GM10248 (cell line): Measurements from ENCODE around the gene VWA5B1.
A peak's percentile ranks its signal among the peaks of the same experiment; 100 is the strongest.

Source experiments
- CTCF ChIA-PET: fragments of 300-600 bp; sonication (Branson Sonifier 250); formaldehyde crosslinking; extraction: SDS; loops from one replicate; lab custom pipeline; 2021; ENCODE audit warnings: antibody characterized with exemption; lab: Yijun Ruan, JAX
- POLR2A ChIA-PET: fragments of 350-650 bp; sonication (Branson Sonifier 250); formaldehyde crosslinking; extraction: SDS; loops from one replicate; lab custom pipeline; 2020; ENCODE audit warnings: antibody characterized with exemption; lab: Yijun Ruan, JAX
- DNase-seq: peaks from one replicate; pipeline ENCODE4 v3.0.0; 2012; ENCODE audit errors: extremely low spot score
- TF ChIP-seq, protein P1 (sequence below): IDR thresholded peaks from 2 replicates; pipeline ENCODE4 v1.5.1; 2012; ENCODE audit warnings: mild to moderate bottlenecking, low read depth; ENCODE audit errors: extremely low read depth, missing control alignments, control extremely low read depth

The VWA5B1 gene

DNA sequence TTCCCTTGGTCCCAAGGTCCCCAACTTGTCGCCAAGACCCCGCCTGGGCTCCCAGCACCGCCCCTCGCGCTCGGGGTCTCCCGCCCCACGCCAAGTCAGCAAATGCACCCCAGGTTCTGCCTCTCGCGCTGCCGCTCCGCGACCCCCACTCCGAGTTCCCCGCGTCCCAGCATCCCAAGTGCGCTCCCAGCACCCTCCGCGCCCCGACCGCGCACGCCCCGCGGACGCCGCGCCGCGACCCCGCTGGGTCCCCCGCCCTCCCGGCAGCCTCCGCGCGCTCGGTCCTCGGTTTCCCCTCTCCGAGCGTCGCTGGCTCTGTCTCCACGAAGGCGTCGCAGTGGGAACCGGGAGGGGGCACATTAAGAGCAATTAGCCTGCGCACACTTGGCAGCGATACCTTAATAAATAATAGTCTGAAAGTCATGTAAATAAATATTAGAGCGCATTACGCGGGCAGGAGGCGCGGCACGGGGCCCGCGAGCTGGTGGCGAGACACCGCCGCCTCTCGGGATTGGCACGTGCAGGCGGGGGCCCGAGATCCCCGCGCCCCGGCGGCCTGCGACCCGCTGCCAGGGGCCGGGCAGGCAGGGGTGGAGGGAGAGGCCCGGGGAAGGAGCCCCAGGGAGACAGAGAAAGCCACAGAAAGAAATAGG lies 75.9 kb downstream of the VWA5B1 start:
- CTCF ChIA-PET = no interaction called here
- POLR2A ChIA-PET = no interaction called here
- DNase-seq = no peak
- TF ChIP-seq, protein P1, sequence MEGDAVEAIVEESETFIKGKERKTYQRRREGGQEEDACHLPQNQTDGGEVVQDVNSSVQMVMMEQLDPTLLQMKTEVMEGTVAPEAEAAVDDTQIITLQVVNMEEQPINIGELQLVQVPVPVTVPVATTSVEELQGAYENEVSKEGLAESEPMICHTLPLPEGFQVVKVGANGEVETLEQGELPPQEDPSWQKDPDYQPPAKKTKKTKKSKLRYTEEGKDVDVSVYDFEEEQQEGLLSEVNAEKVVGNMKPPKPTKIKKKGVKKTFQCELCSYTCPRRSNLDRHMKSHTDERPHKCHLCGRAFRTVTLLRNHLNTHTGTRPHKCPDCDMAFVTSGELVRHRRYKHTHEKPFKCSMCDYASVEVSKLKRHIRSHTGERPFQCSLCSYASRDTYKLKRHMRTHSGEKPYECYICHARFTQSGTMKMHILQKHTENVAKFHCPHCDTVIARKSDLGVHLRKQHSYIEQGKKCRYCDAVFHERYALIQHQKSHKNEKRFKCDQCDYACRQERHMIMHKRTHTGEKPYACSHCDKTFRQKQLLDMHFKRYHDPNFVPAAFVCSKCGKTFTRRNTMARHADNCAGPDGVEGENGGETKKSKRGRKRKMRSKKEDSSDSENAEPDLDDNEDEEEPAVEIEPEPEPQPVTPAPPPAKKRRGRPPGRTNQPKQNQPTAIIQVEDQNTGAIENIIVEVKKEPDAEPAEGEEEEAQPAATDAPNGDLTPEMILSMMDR = no peak

DNA sequence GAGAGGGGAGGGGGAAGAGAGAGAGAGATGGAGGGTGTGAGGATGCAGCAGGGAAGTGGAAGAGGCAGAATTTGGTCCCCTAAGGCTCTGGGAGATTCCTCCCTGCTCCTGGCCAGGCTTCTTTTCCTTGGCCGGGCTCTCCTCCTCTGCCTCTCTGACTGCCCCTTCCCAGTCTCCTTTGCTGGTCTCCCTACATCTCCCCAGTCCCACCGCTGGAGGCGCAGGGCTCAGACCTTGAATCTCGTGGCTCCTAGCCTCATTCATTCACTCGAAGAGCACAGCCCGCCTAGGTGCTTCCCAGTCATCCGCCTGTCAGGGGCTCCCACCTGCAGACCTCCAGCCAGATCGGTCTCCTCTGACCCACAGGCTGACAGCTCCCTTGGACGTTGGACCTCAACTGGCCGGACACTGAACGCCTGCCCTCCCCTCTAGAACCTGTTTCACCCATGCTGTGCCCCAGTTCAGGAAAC lies 76.5 kb downstream of the VWA5B1 start:
- ChIA-PET CTCF (no interaction called here), POLR2A (no interaction called here)
- DNase-seq = peak; percentile 53
- TF ChIP-seq, protein P1 = no peak

DNA sequence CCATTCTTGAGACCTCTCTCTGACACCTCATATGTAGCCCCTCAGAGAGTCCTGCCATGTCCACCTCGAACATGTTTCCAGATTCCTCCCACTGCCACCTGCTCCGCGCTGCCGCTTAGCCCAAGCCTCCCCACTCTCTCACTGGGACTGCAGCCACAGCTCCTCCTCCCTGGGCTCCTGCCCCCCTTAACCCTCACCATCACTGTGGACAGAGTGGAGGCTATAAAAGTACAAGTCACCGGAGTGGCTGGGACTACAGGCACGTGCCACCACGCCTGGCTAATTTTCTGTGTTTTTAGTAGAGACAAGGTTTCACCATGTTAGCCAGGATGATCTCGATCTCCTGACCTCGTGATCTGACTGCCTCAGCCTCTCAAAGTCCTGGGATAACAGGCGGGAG lies 77.0 kb downstream of the VWA5B1 start:
- ChIA-PET POLR2A (no interaction called here), CTCF (no interaction called here)
- TF ChIP-seq, protein P1 = no peak
- no peak for DNase-seq

DNA sequence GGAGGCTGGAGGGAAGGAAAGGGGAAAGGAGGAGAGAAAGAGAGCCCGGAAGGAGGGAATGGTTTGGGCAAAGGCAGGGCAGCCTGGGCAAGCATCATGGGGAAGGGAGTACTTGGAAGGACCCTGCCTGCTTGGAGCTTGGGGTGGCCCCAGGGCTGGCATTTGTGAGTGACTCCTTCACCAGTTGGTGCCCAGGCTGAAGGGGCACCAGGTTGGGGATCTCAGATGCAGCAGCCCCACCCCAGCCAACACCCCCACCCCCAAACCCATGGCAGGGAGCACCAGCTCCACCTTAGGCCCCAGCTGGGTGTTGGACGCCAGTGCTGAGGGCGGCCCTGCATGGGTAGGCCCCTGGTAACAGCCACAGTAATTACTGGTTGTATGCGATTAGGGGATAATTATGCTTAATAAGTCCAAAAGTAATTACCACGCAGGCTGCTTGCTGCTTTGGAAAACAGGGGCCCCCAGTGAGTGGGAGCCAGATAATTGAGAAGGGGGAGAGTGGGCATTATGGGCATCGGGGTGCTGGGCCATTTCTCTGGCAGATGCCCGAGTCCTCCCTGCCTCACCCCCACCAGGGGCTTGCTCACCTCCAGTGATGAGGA lies 78.3 kb downstream of the VWA5B1 start:
- CTCF ChIA-PET = no interaction called here
- TF ChIP-seq, protein P1 = no peak
- POLR2A ChIA-PET = no interaction called here
- DNase-seq = no peak

DNA sequence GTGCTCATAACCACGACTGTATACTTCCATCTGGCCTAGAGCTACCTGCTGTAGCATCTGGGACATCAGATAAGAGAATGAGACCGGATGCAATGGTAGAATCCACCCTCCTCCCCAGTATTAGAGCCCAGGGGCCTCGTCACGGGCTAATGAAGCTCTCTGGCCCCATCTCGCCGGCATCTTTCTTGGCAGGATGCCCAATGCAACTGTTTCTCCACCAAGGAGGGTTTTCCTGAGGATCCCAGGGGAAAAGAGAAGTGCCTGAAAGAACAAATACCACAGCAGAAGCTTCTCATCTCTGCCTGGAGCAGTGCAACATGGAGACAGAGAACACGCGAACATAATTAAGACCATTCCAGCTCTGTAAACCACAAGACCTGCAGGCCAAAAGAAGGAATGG lies 80.0 kb downstream of the VWA5B1 start:
- no peak for DNase-seq
- ChIA-PET POLR2A (no interaction called here), CTCF (interaction anchor here (1.0 kb wide), 1 partner anchor 8 kb away, joined by 3 read pairs; no protein-coding TSS in a partner anchor)
- TF ChIP-seq, protein P1 = no peak

DNA sequence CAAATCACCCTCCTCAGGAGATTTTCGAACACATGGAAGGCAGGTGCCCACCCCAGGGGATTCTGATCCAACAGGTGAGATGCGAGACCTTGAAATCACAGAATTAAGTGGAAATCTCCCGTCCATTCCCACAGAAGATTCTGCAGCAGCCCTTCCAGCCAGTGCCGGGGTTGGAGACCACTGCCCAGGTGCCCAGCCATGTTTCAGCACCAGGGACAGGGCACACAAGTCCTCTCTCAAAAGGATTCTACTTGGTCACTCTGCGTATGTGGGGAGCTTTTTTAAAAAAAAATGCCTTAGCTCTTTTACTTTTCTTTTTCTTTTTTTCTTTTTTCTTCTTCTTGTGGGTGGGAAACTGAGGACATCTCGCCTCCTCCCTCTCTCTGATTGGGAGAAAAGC lies 80.7 kb downstream of the VWA5B1 start:
- TF ChIP-seq, protein P1 = no peak
- DNase-seq = no peak
- CTCF ChIA-PET = interaction anchor here (0.6 to 1.0 kb wide), 2 partner anchors 9 to 11 kb away, joined by 3 read pairs; no protein-coding TSS in a partner anchor
- POLR2A ChIA-PET = no interaction called here
